ENCODE results near the gene MCF2L2. TPM values are rescaled to one million over a fixed set of nuclear protein-coding genes. Genes with fewer than 3 reads are reported as not detected.

The MCF2L2 gene
- total RNA-seq, 6 experiments from 2014 or later: 0.14 TPM; not detected in 5

DNA sequence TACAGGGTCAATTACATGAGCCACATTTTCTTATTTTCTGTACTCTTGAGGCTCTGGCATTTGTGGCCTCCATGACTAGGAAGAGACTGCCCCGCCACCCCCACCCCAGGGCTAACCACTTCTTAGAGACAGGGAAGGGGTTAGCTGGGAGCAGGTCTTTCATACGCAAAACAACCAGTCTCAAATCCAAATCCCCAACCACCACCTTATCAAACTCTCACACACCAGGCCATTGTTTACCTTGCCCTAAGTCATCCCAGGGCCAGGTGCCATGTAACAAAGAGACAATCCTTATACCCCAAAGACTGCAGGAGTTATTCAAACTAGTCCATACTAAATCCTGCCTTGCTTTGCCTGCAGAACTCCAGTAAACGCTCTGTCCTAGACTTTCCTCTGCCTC is 97.5 kb downstream of the MCF2L2 start:
- TF ChIP-seq, protein P1, sequence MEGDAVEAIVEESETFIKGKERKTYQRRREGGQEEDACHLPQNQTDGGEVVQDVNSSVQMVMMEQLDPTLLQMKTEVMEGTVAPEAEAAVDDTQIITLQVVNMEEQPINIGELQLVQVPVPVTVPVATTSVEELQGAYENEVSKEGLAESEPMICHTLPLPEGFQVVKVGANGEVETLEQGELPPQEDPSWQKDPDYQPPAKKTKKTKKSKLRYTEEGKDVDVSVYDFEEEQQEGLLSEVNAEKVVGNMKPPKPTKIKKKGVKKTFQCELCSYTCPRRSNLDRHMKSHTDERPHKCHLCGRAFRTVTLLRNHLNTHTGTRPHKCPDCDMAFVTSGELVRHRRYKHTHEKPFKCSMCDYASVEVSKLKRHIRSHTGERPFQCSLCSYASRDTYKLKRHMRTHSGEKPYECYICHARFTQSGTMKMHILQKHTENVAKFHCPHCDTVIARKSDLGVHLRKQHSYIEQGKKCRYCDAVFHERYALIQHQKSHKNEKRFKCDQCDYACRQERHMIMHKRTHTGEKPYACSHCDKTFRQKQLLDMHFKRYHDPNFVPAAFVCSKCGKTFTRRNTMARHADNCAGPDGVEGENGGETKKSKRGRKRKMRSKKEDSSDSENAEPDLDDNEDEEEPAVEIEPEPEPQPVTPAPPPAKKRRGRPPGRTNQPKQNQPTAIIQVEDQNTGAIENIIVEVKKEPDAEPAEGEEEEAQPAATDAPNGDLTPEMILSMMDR (IDR thresholded peaks at IDR 0.05): no peak
- H3K9me3 Mint-ChIP-seq: no peaks in the 10 kb centered on the region
- H3K4me3 Mint-ChIP-seq: no peak overlapping the region
- H3K36me3 Mint-ChIP-seq (ENCODE audit: low read depth): no peaks in the 10 kb centered on the region
- H3K4me1 Mint-ChIP-seq (ENCODE audit: low read depth): peaks cover 11% of the 10 kb centered on the region
- H3K27me3 Mint-ChIP-seq (ENCODE audit: insufficient read depth): peaks cover 9% of the 10 kb centered on the region
- H3K27ac Mint-ChIP-seq: no peak overlapping the region
- no peak for DNase-seq

DNA sequence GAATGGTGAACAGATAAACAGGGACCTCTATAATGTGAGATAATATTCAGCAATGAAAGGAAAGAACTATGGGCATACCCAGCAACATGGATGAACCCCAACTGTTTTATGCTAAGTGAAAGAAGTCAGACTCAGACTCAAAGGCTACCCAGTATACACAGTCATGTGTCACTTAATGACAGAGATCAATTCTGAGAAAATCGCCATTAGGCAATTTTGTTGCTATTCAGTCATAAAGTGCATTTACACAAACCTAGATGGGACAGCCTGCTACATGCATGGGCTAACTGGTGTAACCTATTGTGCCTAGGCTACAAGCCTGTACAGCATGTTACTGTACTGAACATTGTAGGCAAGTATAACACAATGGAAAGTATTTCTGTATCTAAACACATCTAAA is 98.9 kb downstream of the MCF2L2 start:
- Mint-ChIP-seq H3K9me3 (no peaks in the 10 kb centered on the region), H3K27me3 (ENCODE audit: insufficient read depth) (peaks cover 9% of the 10 kb centered on the region), H3K4me1 (ENCODE audit: low read depth) (peaks cover 11% of the 10 kb centered on the region), H3K4me3 (no peak overlapping the region), H3K27ac (no peak overlapping the region), H3K36me3 (ENCODE audit: low read depth) (no peaks in the 10 kb centered on the region)
- TF ChIP-seq, protein P1 (IDR thresholded peaks at IDR 0.05): no peak
- DNase-seq: no peak

DNA sequence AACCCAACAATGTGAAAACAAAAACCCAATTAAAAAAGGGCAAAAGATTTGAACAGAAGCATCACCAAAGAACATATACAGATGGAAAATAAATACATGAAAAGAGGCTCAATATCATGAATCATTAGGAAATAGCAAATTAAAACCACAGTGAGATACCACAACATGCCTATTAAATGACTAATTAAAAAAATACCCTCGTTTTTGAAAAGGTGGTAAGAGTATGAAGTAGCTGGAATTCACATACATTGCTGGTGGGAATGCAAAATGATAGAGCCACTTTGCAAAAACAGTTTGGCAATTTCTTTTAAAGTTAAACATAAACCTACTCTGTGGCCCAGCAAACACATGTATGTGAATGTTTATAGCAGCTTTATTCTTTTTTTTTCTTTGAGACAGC is 99.6 kb downstream of the MCF2L2 start:
- Mint-ChIP-seq H3K27ac (no peak overlapping the region), H3K27me3 (ENCODE audit: insufficient read depth) (peaks cover 9% of the 10 kb centered on the region), H3K36me3 (ENCODE audit: low read depth) (no peaks in the 10 kb centered on the region), H3K4me1 (ENCODE audit: low read depth) (peaks cover 11% of the 10 kb centered on the region), H3K9me3 (no peaks in the 10 kb centered on the region), H3K4me3 (no peak overlapping the region)
- peak; percentile 4 for DNase-seq
- TF ChIP-seq, protein P1 (IDR thresholded peaks at IDR 0.05): no peak

DNA sequence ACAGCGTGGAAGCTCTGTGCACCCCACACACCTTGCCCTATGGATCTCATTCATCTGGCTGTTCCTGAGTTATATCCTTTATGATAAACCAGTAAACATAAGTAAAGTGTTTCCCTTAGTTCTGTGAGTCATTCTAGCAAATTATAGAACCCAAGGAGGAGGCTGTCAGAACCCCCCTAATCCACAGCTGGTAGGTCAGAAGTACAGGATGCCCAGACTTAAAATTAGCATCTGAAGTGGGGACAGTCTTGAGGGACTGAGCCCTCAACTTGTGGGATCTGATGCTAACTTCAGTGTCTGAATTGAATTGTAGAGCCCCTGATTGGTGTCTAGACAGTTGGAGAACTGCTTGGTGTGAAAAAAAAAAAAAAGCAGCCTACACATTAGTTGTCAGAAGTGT is 100.3 kb downstream of the MCF2L2 start:
- DNase-seq: no peak
- Mint-ChIP-seq H3K9me3 (no peaks in the 10 kb centered on the region), H3K27me3 (ENCODE audit: insufficient read depth) (peaks cover 9% of the 10 kb centered on the region), H3K36me3 (ENCODE audit: low read depth) (no peaks in the 10 kb centered on the region), H3K4me1 (ENCODE audit: low read depth) (peaks cover 11% of the 10 kb centered on the region), H3K4me3 (no peak overlapping the region), H3K27ac (no peak overlapping the region)
- TF ChIP-seq, protein P1 (IDR thresholded peaks at IDR 0.05): no peak

DNA sequence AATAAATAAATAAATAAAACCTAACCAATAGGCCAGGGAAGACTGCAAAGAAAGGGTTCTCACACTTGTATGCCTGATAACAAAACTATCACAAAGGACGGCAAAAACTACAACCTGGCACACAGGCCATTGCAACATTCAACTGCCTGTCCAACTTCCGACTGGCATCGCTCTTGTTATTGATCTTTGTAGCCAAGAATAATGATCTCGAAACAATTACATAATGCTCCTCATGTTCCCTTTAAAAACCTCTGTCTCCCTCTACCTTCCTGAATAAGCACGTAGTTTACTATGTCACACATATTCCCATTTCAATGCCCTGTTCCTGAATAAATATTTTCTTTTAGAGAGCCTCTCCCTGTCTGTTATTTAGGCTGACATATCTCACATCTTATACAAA is 101.1 kb downstream of the MCF2L2 start:
- Mint-ChIP-seq H3K9me3 (no peaks in the 10 kb centered on the region), H3K4me1 (ENCODE audit: low read depth) (peaks cover 11% of the 10 kb centered on the region), H3K27me3 (ENCODE audit: insufficient read depth) (peaks cover 9% of the 10 kb centered on the region), H3K27ac (no peak overlapping the region), H3K36me3 (ENCODE audit: low read depth) (no peaks in the 10 kb centered on the region), H3K4me3 (no peak overlapping the region)
- TF ChIP-seq, protein P1 (IDR thresholded peaks at IDR 0.05): no peak
- no peak for DNase-seq

DNA sequence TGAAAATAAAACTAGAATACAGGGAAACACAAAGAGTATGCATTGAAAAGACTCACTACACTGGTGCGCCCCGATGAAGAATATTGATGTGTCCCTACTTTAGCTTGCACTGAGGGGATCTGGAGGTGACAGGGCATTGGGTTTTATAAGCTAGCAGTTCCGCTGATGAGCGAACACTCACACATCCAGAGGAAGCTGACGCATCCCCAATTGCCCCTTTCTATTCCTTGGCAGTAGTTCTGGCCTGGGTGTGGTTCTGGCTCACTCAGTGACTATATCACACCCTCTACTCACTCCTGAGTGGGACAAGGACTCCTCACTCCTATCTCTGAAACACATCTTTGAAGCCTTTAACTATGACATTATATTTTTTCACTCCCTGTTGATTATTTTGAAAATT is 104.3 kb downstream of the MCF2L2 start:
- peaks cover 6% of the 10 kb centered on the region; the same call in 1 of the 2 replicates for H3K27me3 Mint-ChIP-seq (ENCODE audit: insufficient read depth)
- DNase-seq: no peak
- no peak overlapping the region for H3K4me3 Mint-ChIP-seq
- H3K36me3 Mint-ChIP-seq (ENCODE audit: low read depth): no peaks in the 10 kb centered on the region
- no peak overlapping the region for H3K27ac Mint-ChIP-seq
- H3K9me3 Mint-ChIP-seq: no peaks in the 10 kb centered on the region
- peaks cover 11% of the 10 kb centered on the region for H3K4me1 Mint-ChIP-seq (ENCODE audit: low read depth)
- TF ChIP-seq, protein P1 (IDR thresholded peaks at IDR 0.05): no peak
